Smooth muscle cell (in vitro differentiated cells): ENCODE measurements around the gene EPHA2. TPM values are rescaled to one million over a fixed set of nuclear protein-coding genes. Genes with fewer than 3 reads are reported as not detected.

ENCODE experiments used
- DNase-seq: peaks from one replicate; lab custom pipeline; 2025; ENCODE audit not compliant: unreplicated experiment; lab: John Stamatoyannopoulos, UW
- H2AFZ ChIP-seq: fragments of 200-600 bp; sonication (generic); 2 replicates; pipeline ENCODE4 v1.6.0; 2016; ENCODE audit warnings: antibody characterized with exemption, low read depth, mild to moderate bottlenecking
- H3F3A ChIP-seq: fragments of 200-600 bp; sonication (generic); 2 replicates; pipeline ENCODE4 v1.6.0; 2017; ENCODE audit warnings: antibody characterized with exemption, low read depth
- H3K27ac ChIP-seq: fragments of 200-600 bp; sonication (generic); 2 replicates; pipeline ENCODE4 v1.5.1; 2016; ENCODE audit warnings: low read depth, mild to moderate bottlenecking
- H3K27me3 ChIP-seq: fragments of 200-600 bp; sonication (generic); 2 replicates; pipeline ENCODE4 v1.6.1; 2016; ENCODE audit warnings: low read depth, mild to moderate bottlenecking
- H3K36me3 ChIP-seq: fragments of 200-600 bp; sonication (generic); 2 replicates; pipeline ENCODE4 v1.5.1; 2016; ENCODE audit warnings: low read depth
- H3K4me1 ChIP-seq: fragments of 200-600 bp; sonication (generic); 2 replicates; pipeline ENCODE4 v1.5.1; 2016; ENCODE audit warnings: low read depth
- H3K4me2 ChIP-seq: fragments of 200-600 bp; sonication (generic); 2 replicates; pipeline ENCODE4 v1.6.0; 2016; ENCODE audit warnings: mild to moderate bottlenecking
- H3K4me3 ChIP-seq: fragments of 200-600 bp; sonication (generic); 2 replicates; pipeline ENCODE4 v1.5.1; 2016; ENCODE audit warnings: mild to moderate bottlenecking
- H3K79me2 ChIP-seq: fragments of 200-600 bp; sonication (generic); 2 replicates; pipeline ENCODE4 v1.6.0; 2016; ENCODE audit warnings: low read depth, mild to moderate bottlenecking
- H3K9ac ChIP-seq: fragments of 200-600 bp; sonication (generic); 2 replicates; pipeline ENCODE4 v1.6.0; 2016; ENCODE audit warnings: low read depth
- H3K9me3 ChIP-seq: fragments of 200-600 bp; sonication (generic); replicated peaks from 2 replicates; pipeline ENCODE4 v1.5.1; 2016; ENCODE audit warnings: low read depth
- H4K20me1 ChIP-seq: fragments of 200-600 bp; sonication (generic); 2 replicates; pipeline ENCODE4 v1.6.0; 2016; ENCODE audit warnings: low read depth
- WGBS: methylation state at CpG from one replicate; pipeline ENCODE4 v1.1.7; 2016; ENCODE audit warnings: low lambda C conversion rate; 5-methylcytosine and 5-hydroxymethylcytosine counted together
- polyA plus RNA-seq: library from polyadenylated mRNA; unstranded; fragments of >200 nt; fragmentation: Nextera tagmentation; extraction: Ambion mirVana; gene quantifications from 2 replicates; pipeline ENCODE4 v1.2.1, GENCODE V29; 2016
- total RNA-seq: library from RNA; depleted of rRNA; stranded (reverse); fragments of >200 nt; gene quantifications from 2 replicates; pipeline ENCODE4 v1.2.3, GENCODE V29; 2014
- TF ChIP-seq, protein P1 (sequence below): fragments of 200-600 bp; sonication (generic); IDR thresholded peaks from 2 replicates; pipeline ENCODE4 v1.5.1; 2017; ENCODE audit warnings: borderline replicate concordance, mild to moderate bottlenecking, antibody characterized with exemption; ENCODE audit not compliant: insufficient read depth, poor library complexity, severe bottlenecking

EPHA2 gene
- total and polyA plus RNA-seq, 2 experiments from 2014 or later = 27.3 to 34.8 TPM

DNA sequence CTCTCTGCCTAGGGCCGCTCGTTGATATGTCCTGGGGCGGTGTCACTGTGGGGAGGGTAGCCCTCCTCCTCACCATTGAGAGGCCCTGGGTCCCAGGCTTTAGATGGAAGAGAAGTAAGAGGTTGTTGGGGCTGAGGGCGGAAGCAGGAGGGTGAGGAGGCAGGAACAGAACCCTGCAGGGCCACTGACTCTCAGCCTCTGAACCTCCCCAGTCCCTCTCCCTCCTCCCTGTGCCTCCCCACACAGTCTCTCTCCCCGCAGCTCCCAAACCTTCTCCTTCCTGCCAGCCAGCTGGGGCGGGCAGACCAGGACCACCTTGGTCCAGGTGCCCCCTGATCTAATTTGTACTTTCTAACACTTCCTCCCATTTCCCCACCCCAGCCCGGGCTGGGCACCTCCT lies 68.1 kb downstream of the EPHA2 start:
- H3K9ac ChIP-seq = no peak overlapping the region
- no peaks in the 10 kb centered on the region for H3K9me3 ChIP-seq
- H3K4me2 ChIP-seq = no peak overlapping the region
- H2AFZ ChIP-seq = no peak overlapping the region
- H3K4me1 ChIP-seq = no peaks in the 10 kb centered on the region
- H3K79me2 ChIP-seq = no peaks in the 10 kb centered on the region
- H4K20me1 ChIP-seq = no peaks in the 10 kb centered on the region
- H3F3A ChIP-seq = no peaks in the 10 kb centered on the region
- H3K36me3 ChIP-seq = no peaks in the 10 kb centered on the region
- H3K27ac ChIP-seq = no peak overlapping the region
- WGBS = 91% methylated on average over 6 of the region's 7 CpGs
- H3K27me3 ChIP-seq = no peaks in the 10 kb centered on the region
- TF ChIP-seq, protein P1, sequence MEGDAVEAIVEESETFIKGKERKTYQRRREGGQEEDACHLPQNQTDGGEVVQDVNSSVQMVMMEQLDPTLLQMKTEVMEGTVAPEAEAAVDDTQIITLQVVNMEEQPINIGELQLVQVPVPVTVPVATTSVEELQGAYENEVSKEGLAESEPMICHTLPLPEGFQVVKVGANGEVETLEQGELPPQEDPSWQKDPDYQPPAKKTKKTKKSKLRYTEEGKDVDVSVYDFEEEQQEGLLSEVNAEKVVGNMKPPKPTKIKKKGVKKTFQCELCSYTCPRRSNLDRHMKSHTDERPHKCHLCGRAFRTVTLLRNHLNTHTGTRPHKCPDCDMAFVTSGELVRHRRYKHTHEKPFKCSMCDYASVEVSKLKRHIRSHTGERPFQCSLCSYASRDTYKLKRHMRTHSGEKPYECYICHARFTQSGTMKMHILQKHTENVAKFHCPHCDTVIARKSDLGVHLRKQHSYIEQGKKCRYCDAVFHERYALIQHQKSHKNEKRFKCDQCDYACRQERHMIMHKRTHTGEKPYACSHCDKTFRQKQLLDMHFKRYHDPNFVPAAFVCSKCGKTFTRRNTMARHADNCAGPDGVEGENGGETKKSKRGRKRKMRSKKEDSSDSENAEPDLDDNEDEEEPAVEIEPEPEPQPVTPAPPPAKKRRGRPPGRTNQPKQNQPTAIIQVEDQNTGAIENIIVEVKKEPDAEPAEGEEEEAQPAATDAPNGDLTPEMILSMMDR = no peak
- no peak overlapping the region for H3K4me3 ChIP-seq
- DNase-seq = no peak

DNA sequence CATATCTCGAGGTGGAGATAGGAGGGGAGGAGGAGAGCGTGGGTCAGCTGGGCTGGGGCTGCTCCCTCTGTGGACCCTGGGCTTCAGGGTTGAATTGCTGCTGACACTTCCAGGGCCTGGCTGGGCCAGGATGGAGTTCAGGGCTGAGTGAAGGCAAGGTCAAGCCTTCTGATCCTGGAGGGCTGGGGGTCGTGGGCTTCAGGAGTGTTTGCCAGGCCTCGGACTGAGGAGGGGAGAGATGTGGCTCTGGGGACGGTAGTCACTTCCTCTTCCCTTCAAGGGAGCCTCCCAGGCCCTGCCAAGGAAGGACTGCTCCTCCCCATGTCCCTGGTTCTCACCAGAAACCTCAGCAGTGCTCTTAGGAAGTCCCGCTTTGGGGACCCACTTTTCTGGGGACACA lies 70.3 kb downstream of the EPHA2 start:
- Histone ChIP-seq H3K4me2 (no peak overlapping the region), H2AFZ (no peak overlapping the region), H3K27ac (no peak overlapping the region), H3K4me3 (no peak overlapping the region), H3K9me3 (no peaks in the 10 kb centered on the region), H3F3A (no peaks in the 10 kb centered on the region), H3K27me3 (no peaks in the 10 kb centered on the region), H4K20me1 (no peaks in the 10 kb centered on the region), H3K4me1 (no peaks in the 10 kb centered on the region), H3K9ac (no peak overlapping the region), H3K36me3 (no peaks in the 10 kb centered on the region), H3K79me2 (no peaks in the 10 kb centered on the region)
- TF ChIP-seq, protein P1 = no peak
- no peak for DNase-seq
- WGBS = 88% methylated on average over 4 of the region's 6 CpGs

DNA sequence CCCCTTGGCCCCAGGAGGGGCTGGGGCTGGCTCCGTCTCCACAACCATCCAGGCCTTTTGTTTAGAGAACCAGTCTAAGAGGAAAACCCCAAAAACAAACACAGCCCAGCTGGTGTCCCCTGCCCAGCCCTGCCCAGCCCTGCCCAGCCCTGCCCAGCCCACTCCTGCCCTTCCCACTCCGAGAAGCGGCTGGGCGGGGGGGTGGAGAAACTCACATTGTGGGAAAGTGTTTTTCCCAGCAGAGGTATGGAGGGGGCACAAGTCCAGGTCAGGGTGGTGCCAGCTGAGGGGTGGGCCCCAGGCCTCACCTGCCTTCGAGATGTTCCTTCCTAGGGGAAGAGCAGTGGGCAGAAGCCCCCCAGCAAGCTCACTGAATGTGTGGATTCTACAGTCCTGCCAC lies 72.4 kb downstream of the EPHA2 start:
- no peak for DNase-seq
- H3K36me3 ChIP-seq = no peaks in the 10 kb centered on the region
- no peaks in the 10 kb centered on the region for H3K79me2 ChIP-seq
- 95% methylated on average over 5 of the region's 5 CpGs for WGBS
- H3K27me3 ChIP-seq = no peaks in the 10 kb centered on the region
- no peak overlapping the region for H3K4me3 ChIP-seq
- H3K4me2 ChIP-seq = no peak overlapping the region
- H4K20me1 ChIP-seq = no peaks in the 10 kb centered on the region
- H3K27ac ChIP-seq = no peak overlapping the region
- H3K9ac ChIP-seq = no peak overlapping the region
- H3K4me1 ChIP-seq = peaks cover 3% of the 10 kb centered on the region
- TF ChIP-seq, protein P1 = no peak
- no peaks in the 10 kb centered on the region for H3F3A ChIP-seq
- no peak overlapping the region for H2AFZ ChIP-seq
- no peaks in the 10 kb centered on the region for H3K9me3 ChIP-seq

DNA sequence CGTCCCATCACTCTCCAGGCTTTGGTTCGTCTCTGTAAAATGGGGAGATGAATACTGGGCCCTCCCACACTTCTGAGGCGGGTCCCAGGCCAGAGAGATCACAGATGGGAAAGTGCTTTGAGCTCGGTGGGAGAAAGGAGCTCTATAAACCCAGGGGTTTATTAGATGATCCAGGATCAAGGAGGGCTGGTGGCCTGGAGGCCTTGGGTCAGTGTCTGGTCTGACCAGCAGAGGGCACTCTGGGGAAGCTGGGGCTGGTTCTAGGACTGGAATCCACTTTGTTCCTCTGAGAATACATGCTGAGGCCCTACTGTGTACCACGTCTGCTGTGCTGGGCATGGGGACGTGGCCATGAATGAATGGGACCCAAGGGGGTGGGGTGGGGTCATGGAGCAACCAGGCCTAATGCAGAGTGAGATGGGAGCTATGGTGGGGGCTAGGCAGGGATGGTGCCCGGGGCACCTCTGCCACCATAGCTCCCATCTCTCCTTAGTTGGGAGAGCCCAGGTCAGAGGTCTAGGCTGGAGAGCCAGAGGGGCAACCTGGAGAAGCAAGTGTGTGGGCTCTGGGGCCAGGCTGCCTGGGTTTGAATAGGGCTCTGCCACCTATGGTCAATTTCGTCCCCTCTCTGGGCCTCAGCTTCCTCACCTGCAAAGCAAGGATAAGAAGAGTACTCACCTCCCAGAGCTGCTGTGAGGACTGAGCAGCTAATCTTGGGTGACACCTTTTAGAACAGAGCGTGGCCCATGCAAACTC lies 73.4 kb downstream of the EPHA2 start:
- DNase-seq = peak; percentile 16
- H3K27me3 ChIP-seq = no peaks in the 10 kb centered on the region
- no peak overlapping the region for H3K4me2 ChIP-seq
- no peaks in the 10 kb centered on the region for H3K9me3 ChIP-seq
- no peaks in the 10 kb centered on the region for H4K20me1 ChIP-seq
- H3K4me1 ChIP-seq = peaks cover 3% of the 10 kb centered on the region
- H3F3A ChIP-seq = no peaks in the 10 kb centered on the region
- no peaks in the 10 kb centered on the region for H3K36me3 ChIP-seq
- TF ChIP-seq, protein P1 = peak; percentile 78
- no peak overlapping the region for H3K4me3 ChIP-seq
- H3K27ac ChIP-seq = no peak overlapping the region
- 64% methylated on average over 9 of the region's 9 CpGs for WGBS
- no peak overlapping the region for H3K9ac ChIP-seq
- H2AFZ ChIP-seq = no peak overlapping the region
- H3K79me2 ChIP-seq = no peaks in the 10 kb centered on the region
